AG04449 (cell line): ENCODE results near the gene PPP1R2B.
"Not testable (repeated sequence)": the region's sequence is repeated elsewhere in the genome, so short reads cannot be mapped to it uniquely, and the experiment has no call there.

Source experiments
- CTCF ChIA-PET: fragments of 350-600 bp; formaldehyde crosslinking; extraction: SDS; loops from one replicate; lab custom pipeline; 2021; ENCODE audit warnings: antibody characterized with exemption; lab: Yijun Ruan, JAX
- POLR2A ChIA-PET: fragments of 400-600, 350-600 bp; formaldehyde crosslinking; extraction: SDS; loops from one replicate; lab custom pipeline; 2020; ENCODE audit warnings: antibody characterized with exemption, inconsistent platforms; lab: Yijun Ruan, JAX
- DNase-seq: peaks from one replicate; pipeline ENCODE4 v3.0.0-alpha.2; 2010; ENCODE audit warnings: low read depth, low spot score
- H3K4me3 ChIP-seq: 2 replicates; pipeline ENCODE4 v1.5.1; 2011; ENCODE audit warnings: low read depth, mild to moderate bottlenecking, control low read depth, low read length
- TF ChIP-seq, protein P1 (sequence below): IDR thresholded peaks from one replicate; pipeline ENCODE4 v1.5.1; 2011; ENCODE audit warnings: mild to moderate bottlenecking, moderate library complexity, low read length, control low read depth, inconsistent platforms; ENCODE audit not compliant: insufficient read depth; ENCODE audit errors: missing control alignments

PPP1R2B gene

DNA sequence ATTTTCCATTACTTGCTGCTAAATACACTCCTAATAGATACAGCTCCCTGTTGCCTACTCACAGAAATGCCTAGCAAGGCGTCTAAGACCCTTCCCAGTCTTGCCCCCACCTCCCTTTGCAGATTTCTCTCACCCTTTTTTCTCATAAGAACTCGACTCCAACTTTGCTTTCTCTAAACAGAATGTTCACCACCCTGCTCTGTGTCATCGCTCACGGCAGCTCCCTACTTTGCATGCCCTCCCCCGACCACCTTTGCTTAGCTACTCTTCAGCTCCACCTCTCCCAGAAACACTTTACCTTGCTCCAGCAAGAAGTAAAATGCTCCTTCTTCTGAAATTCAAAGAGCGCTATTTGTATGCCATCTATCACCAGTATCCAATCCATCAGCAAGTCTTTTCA lies 15.2 kb upstream of the PPP1R2B start:
- ChIA-PET CTCF (interaction anchor here (0.6 to 0.8 kb wide), 2 partner anchors 11 to 12 kb away, joined by 3 read pairs; no protein-coding TSS in a partner anchor), POLR2A (no interaction called here)
- no peak overlapping the region for H3K4me3 ChIP-seq

DNA sequence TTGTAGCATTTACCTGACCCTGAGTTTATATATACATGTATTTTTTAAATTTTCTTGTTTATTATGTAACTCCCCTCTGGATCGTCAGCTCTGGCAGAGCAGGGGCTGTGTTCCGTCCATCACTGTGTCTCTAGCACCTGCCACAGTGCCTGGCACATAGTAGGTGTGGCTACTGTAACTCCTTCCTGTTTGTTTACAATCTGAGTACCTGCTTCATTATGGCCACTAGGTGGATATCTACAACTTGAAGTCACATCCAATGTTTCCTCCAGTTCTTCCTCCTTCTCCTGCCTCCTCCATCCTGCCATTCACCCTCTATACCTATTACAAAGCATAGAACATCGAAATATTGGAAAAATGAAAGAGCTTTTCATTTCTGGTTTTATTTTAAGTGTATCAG lies 14.2 kb upstream of the PPP1R2B start:
- DNase-seq: no peak
- no peak overlapping the region for H3K4me3 ChIP-seq
- CTCF ChIA-PET: interaction anchor here (1.5 to 1.8 kb wide), 2 partner anchors 12 to 296 kb away, joined by 4 to 5 read pairs; no protein-coding TSS in a partner anchor
- TF ChIP-seq, protein P1, sequence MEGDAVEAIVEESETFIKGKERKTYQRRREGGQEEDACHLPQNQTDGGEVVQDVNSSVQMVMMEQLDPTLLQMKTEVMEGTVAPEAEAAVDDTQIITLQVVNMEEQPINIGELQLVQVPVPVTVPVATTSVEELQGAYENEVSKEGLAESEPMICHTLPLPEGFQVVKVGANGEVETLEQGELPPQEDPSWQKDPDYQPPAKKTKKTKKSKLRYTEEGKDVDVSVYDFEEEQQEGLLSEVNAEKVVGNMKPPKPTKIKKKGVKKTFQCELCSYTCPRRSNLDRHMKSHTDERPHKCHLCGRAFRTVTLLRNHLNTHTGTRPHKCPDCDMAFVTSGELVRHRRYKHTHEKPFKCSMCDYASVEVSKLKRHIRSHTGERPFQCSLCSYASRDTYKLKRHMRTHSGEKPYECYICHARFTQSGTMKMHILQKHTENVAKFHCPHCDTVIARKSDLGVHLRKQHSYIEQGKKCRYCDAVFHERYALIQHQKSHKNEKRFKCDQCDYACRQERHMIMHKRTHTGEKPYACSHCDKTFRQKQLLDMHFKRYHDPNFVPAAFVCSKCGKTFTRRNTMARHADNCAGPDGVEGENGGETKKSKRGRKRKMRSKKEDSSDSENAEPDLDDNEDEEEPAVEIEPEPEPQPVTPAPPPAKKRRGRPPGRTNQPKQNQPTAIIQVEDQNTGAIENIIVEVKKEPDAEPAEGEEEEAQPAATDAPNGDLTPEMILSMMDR: no peak
- POLR2A ChIA-PET: no interaction called here

More for the DNA sequence above, 15.2 kb upstream of the PPP1R2B start:
- no peak for DNase-seq
- TF ChIP-seq, protein P1: no peak

GRCh38 chr5:156836846-156837245 lies 13.2 kb upstream of the PPP1R2B start:
- DNase-seq: no peak
- TF ChIP-seq, protein P1: no peak
- ChIA-PET POLR2A (no interaction called here), CTCF (interaction anchor here (0.7 to 1.8 kb wide), 3 partner anchors 13 to 1614 kb away, joined by 3 to 5 read pairs (median 4); no protein-coding TSS in a partner anchor)
- H3K4me3 ChIP-seq: no peak overlapping the region

DNA sequence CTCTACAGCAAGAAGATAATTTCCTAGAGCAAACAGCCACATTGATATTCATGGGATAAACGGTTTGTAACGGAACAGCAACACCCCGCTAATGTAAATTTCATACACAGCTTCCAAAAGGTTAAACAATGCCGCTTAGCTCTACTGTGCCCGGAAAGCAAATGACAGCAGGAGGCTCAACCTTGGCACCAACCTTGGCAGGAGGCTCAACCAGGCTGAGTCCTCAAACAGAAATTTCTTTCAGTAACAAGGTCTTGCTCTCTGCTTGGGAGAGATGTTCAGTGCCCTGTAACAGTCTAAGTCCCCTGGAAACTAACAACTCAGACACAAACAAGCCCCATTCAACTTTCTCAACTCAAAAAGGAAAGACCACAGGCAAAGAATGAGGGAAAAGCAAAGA lies 11.1 kb upstream of the PPP1R2B start:
- TF ChIP-seq, protein P1: no peak
- no peak for DNase-seq
- no peak overlapping the region for H3K4me3 ChIP-seq
- CTCF ChIA-PET: no interaction called here
- POLR2A ChIA-PET: no interaction called here

- ChIA-PET CTCF (no interaction called here), POLR2A (no interaction called here)
- TF ChIP-seq, protein P1: no peak
- DNase-seq: no peak
- H3K4me3 ChIP-seq: no peak overlapping the region
Observed at GRCh38 chr5:156841737-156842136, 8.4 kb upstream of the PPP1R2B start.

DNA sequence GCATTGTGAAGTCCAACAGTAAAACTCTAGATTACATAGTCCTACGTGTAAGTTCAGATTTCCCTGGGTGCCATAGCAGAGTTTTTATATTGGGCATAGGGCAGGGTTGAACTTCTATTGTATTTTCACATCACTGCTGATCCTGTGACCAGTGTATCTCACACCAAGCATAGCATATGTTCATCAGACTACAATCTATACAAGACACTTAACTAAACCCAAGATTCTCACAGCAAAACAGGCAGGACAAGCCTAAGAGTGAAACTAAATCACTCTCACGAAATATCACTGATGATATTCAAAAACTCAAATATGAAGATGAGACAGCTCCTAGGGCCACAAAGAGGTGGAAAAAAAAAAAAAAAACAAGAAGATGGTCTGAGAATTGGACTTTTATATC lies 3.2 kb upstream of the PPP1R2B start:
- TF ChIP-seq, protein P1: no peak
- CTCF ChIA-PET: interaction anchor here (1.0 kb wide), 1 partner anchor 12 kb away, joined by 3 read pairs; no protein-coding TSS in a partner anchor
- no peak overlapping the region for H3K4me3 ChIP-seq
- POLR2A ChIA-PET: no interaction called here
- no peak for DNase-seq

DNA sequence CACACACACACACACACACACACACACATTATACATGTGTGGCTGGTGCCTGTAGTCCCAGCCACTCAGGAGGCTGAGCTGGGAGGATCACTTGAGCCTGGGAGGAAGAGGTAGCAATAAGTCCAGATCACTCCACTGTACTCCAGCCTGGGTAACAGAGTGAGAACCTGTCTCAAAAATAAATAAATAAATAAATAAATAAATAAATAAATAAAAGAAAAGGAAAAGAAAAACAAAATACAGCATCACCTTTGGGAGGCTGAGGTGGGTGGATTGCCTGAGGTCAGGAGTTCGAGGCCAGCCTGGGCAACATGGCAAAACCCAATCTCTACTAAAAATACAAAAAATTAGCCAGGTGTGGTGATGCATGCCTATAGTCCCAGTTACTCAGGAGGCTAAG lies 1.6 kb upstream of the PPP1R2B start:
- POLR2A ChIA-PET: interaction anchor here (0.6 kb wide), 1 partner anchor 226 kb away, joined by 5 read pairs; no protein-coding TSS in a partner anchor
- DNase-seq, H3K4me3 ChIP-seq, CTCF ChIA-PET: not testable (repeated sequence)
